ENCODE measurements around the gene MUC5AC.
"Not testable (repeated sequence)": the region's sequence is repeated elsewhere in the genome, so short reads cannot be mapped to it uniquely, and the experiment has no call there.

Gene MUC5AC

GRCh38 chr11:1205121-1205986, 47.6 kb downstream of the MUC5AC start:
- no peak overlapping the region for H3K9ac ChIP-seq (ENCODE audit: low read depth, low read length)
- H3K9me3 ChIP-seq (ENCODE audit: control insufficient read depth, insufficient read depth, low read length) = no peaks in the 10 kb centered on the region
- H3K36me3 ChIP-seq (ENCODE audit: insufficient read depth, low read length) = no peaks in the 10 kb centered on the region
- no peaks in the 10 kb centered on the region for H3K4me1 ChIP-seq (ENCODE audit: insufficient read depth, low read length)

GRCh38 chr11:1205987-1206331, 48.2 kb downstream of the MUC5AC start:
- no peaks in the 10 kb centered on the region for H3K36me3 ChIP-seq (ENCODE audit: insufficient read depth, low read length)
- no peaks in the 10 kb centered on the region for H3K4me1 ChIP-seq (ENCODE audit: insufficient read depth, low read length)
- H3K9me3 ChIP-seq (ENCODE audit: control insufficient read depth, insufficient read depth, low read length) = 0 out of 2 replicates have a peak, but pooled peaks cover 2% of the 10 kb centered on the region
- no peak overlapping the region for H3K9ac ChIP-seq (ENCODE audit: low read depth, low read length)

GRCh38 chr11:1206391-1207271, 48.9 kb downstream of the MUC5AC start:
- Histone ChIP-seq H3K36me3 (ENCODE audit: insufficient read depth, low read length) (no peaks in the 10 kb centered on the region), H3K9ac (ENCODE audit: low read depth, low read length) (no peak overlapping the region), H3K9me3 (ENCODE audit: control insufficient read depth, insufficient read depth, low read length) (0 out of 2 replicates have a peak, but pooled peaks cover 3% of the 10 kb centered on the region), H3K4me1 (ENCODE audit: insufficient read depth, low read length) (no peaks in the 10 kb centered on the region)

- Histone ChIP-seq H3K4me1 (ENCODE audit: insufficient read depth, low read length) (no peaks in the 10 kb centered on the region), H3K9me3 (ENCODE audit: control insufficient read depth, insufficient read depth, low read length) (peaks cover 6% of the 10 kb centered on the region; the same call in 1 of the 2 replicates), H3K9ac (ENCODE audit: low read depth, low read length) (no peak overlapping the region), H3K36me3 (ENCODE audit: insufficient read depth, low read length) (no peaks in the 10 kb centered on the region)
Measured at GRCh38 chr11:1207401-1208143, 49.8 kb downstream of the MUC5AC start.

GRCh38 chr11:1208144-1208393, 50.3 kb downstream of the MUC5AC start:
- Histone ChIP-seq H3K36me3 (ENCODE audit: insufficient read depth, low read length) (no peaks in the 10 kb centered on the region), H3K9me3 (ENCODE audit: control insufficient read depth, insufficient read depth, low read length) (peaks cover 6% of the 10 kb centered on the region; the same call in 1 of the 2 replicates), H3K9ac (ENCODE audit: low read depth, low read length) (no peak overlapping the region), H3K4me1 (ENCODE audit: insufficient read depth, low read length) (no peaks in the 10 kb centered on the region)

- H3K36me3 ChIP-seq (ENCODE audit: insufficient read depth, low read length) = no peaks in the 10 kb centered on the region
- H3K9me3 ChIP-seq (ENCODE audit: control insufficient read depth, insufficient read depth, low read length) = peaks cover 6% of the 10 kb centered on the region; the same call in 1 of the 2 replicates
- no peaks in the 10 kb centered on the region for H3K4me1 ChIP-seq (ENCODE audit: insufficient read depth, low read length)
- no peak overlapping the region for H3K9ac ChIP-seq (ENCODE audit: low read depth, low read length)
Measured at GRCh38 chr11:1208394-1209261, 50.9 kb downstream of the MUC5AC start.

- H3K4me1 ChIP-seq (ENCODE audit: insufficient read depth, low read length) = no peaks in the 10 kb centered on the region
- H3K9ac ChIP-seq (ENCODE audit: low read depth, low read length) = no peak overlapping the region
- no peaks in the 10 kb centered on the region for H3K36me3 ChIP-seq (ENCODE audit: insufficient read depth, low read length)
- peaks cover 6% of the 10 kb centered on the region; the same call in 1 of the 2 replicates for H3K9me3 ChIP-seq (ENCODE audit: control insufficient read depth, insufficient read depth, low read length)
Measured at GRCh38 chr11:1209371-1210057, 51.8 kb downstream of the MUC5AC start.

GRCh38 chr11:1211838-1212237, 54.1 kb downstream of the MUC5AC start:
- Histone ChIP-seq H3K9me3 (ENCODE audit: control insufficient read depth, insufficient read depth, low read length) (peaks cover 6% of the 10 kb centered on the region; the same call in 1 of the 2 replicates), H3K36me3 (ENCODE audit: insufficient read depth, low read length) (no peaks in the 10 kb centered on the region), H3K9ac (ENCODE audit: low read depth, low read length) (no peak overlapping the region), H3K4me1 (ENCODE audit: insufficient read depth, low read length) (no peaks in the 10 kb centered on the region)

- not testable (repeated sequence) for H3K4me1 ChIP-seq (ENCODE audit: insufficient read depth, low read length); H3K36me3 ChIP-seq (ENCODE audit: insufficient read depth, low read length); H3K9ac ChIP-seq (ENCODE audit: low read depth, low read length); H3K9me3 ChIP-seq (ENCODE audit: control insufficient read depth, insufficient read depth, low read length)
Measured at GRCh38 chr11:1215826-1216225, 58.1 kb downstream of the MUC5AC start.

- Histone ChIP-seq H3K9ac (ENCODE audit: low read depth, low read length) (no peak overlapping the region), H3K9me3 (ENCODE audit: control insufficient read depth, insufficient read depth, low read length) (no peaks in the 10 kb centered on the region), H3K36me3 (ENCODE audit: insufficient read depth, low read length) (no peaks in the 10 kb centered on the region), H3K4me1 (ENCODE audit: insufficient read depth, low read length) (no peaks in the 10 kb centered on the region; the same call in 1 of the 2 replicates)
Measured at GRCh38 chr11:1217151-1217550, 59.4 kb downstream of the MUC5AC start.

- no peaks in the 10 kb centered on the region for H3K36me3 ChIP-seq (ENCODE audit: insufficient read depth, low read length)
- H3K4me1 ChIP-seq (ENCODE audit: insufficient read depth, low read length) = no peaks in the 10 kb centered on the region; the same call in 1 of the 2 replicates
- H3K9ac ChIP-seq (ENCODE audit: low read depth, low read length) = no peak overlapping the region
- H3K9me3 ChIP-seq (ENCODE audit: control insufficient read depth, insufficient read depth, low read length) = no peaks in the 10 kb centered on the region
Measured at GRCh38 chr11:1218256-1218787, 60.6 kb downstream of the MUC5AC start.

- no peaks in the 10 kb centered on the region; the same call in 1 of the 2 replicates for H3K4me1 ChIP-seq (ENCODE audit: insufficient read depth, low read length)
- no peaks in the 10 kb centered on the region for H3K36me3 ChIP-seq (ENCODE audit: insufficient read depth, low read length)
Measured at GRCh38 chr11:1218788-1219445, 61.2 kb downstream of the MUC5AC start.

More at GRCh38 chr11:1218788-1219445, 61.2 kb downstream of the MUC5AC start:
- H3K9ac ChIP-seq (ENCODE audit: low read depth, low read length) = no peak overlapping the region
- H3K9me3 ChIP-seq (ENCODE audit: control insufficient read depth, insufficient read depth, low read length) = no peaks in the 10 kb centered on the region
